Measurements from ENCODE around the gene TJP2.

TJP2 gene

GRCh38 chr9:69193685-69194032 is 19.6 kb downstream of the TJP2 start:
- DNase-seq: peak; percentile 33

GRCh38 chr9:69194702-69195418 is 20.8 kb downstream of the TJP2 start:
- DNase-seq: no peak

GRCh38 chr9:69195668-69196067 is 21.6 kb downstream of the TJP2 start:
- DNase-seq: peak; percentile 10

- no peak for DNase-seq
Observed at GRCh38 chr9:69197687-69198086, 23.6 kb downstream of the TJP2 start.

- no peak for DNase-seq
Observed at GRCh38 chr9:69198521-69199220, 24.6 kb downstream of the TJP2 start.

GRCh38 chr9:69199769-69200470 is 25.8 kb downstream of the TJP2 start:
- DNase-seq: no peak

GRCh38 chr9:69202556-69202955 is 28.5 kb downstream of the TJP2 start:
- no peak for DNase-seq

- no peak for DNase-seq
Observed at GRCh38 chr9:69204326-69204725, 30.2 kb downstream of the TJP2 start.

GRCh38 chr9:69204849-69205248 is 30.8 kb downstream of the TJP2 start:
- no peak for DNase-seq

- DNase-seq: no peak
Observed at GRCh38 chr9:69206047-69206446, 32.0 kb downstream of the TJP2 start.

GRCh38 chr9:69207503-69207902 is 33.4 kb downstream of the TJP2 start:
- no peak for DNase-seq

GRCh38 chr9:69211424-69212036 is 37.5 kb downstream of the TJP2 start:
- no peak for DNase-seq

GRCh38 chr9:69213647-69214046 is 39.6 kb downstream of the TJP2 start:
- DNase-seq: no peak

- DNase-seq: no peak
Observed at GRCh38 chr9:69214939-69215338, 40.9 kb downstream of the TJP2 start.

- DNase-seq: no peak
Observed at GRCh38 chr9:69215774-69216485, 41.9 kb downstream of the TJP2 start.

GRCh38 chr9:69218166-69218565 is 44.1 kb downstream of the TJP2 start:
- no peak for DNase-seq

GRCh38 chr9:69221036-69221435 is 47.0 kb downstream of the TJP2 start:
- no peak for DNase-seq

GRCh38 chr9:69222970-69223369 is 48.9 kb downstream of the TJP2 start:
- no peak for DNase-seq

GRCh38 chr9:69223605-69224004 is 49.5 kb downstream of the TJP2 start:
- DNase-seq: peak; percentile 12

- no peak for DNase-seq
Observed at GRCh38 chr9:69229367-69229766, 55.3 kb downstream of the TJP2 start.

GRCh38 chr9:69232135-69232534 is 58.1 kb downstream of the TJP2 start:
- DNase-seq: no peak

- DNase-seq: no peak
Observed at GRCh38 chr9:69234683-69235082, 60.6 kb downstream of the TJP2 start.

- DNase-seq: no peak
Observed at GRCh38 chr9:69236188-69236587, 62.1 kb downstream of the TJP2 start.
